GM19324 (cell line): ENCODE results near the gene ARMH3.

Experiments used
- ATAC-seq: cut with Tn5 transposase; IDR thresholded peaks from one replicate; pipeline ENCODE4 v1.9.1; 2021; ENCODE audit warnings: mild to moderate bottlenecking, moderate library complexity; ENCODE audit not compliant: unreplicated experiment, low FRiP score

The ARMH3 gene

GRCh38 chr10:101952191-101952590, 103.8 kb downstream of the ARMH3 start:
- no peak for ATAC-seq

DNA sequence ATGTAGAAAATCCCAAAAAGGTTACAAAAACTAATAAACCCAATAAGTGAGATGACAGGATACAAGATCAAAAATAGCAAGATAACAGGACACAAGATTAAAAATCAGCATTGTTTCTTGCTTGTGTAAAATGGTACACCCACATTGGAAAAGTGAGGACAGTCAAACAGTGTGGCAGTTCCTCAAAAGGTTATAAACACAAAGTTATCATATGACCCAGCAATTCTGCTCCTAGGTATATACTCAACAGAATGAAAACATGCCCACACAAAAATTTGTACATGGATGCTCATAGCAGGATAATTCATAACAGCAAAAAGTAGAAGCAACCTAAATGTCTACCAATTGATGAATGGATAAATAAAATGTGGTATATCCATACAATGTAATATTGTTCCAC, 105.8 kb downstream of the ARMH3 start:
- no peak for ATAC-seq

DNA sequence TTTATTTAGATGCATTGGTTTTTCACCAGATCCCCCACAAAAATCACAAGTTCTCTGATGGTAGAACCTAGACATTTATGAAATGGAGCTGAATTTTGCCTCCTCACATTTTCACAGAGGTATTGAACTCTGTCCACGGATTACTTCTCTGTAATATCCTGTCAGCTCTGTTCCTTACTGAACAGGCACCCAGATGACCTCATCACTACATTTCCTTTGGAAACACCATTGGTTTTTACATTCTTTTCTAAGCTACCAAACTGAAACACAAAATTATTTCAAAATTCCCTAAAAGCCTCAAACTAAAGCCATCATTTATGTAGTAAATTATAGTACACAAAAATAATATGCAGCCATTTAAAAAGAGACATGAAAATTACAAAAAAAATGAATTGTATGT, 114.1 kb downstream of the ARMH3 start:
- no peak for ATAC-seq

DNA sequence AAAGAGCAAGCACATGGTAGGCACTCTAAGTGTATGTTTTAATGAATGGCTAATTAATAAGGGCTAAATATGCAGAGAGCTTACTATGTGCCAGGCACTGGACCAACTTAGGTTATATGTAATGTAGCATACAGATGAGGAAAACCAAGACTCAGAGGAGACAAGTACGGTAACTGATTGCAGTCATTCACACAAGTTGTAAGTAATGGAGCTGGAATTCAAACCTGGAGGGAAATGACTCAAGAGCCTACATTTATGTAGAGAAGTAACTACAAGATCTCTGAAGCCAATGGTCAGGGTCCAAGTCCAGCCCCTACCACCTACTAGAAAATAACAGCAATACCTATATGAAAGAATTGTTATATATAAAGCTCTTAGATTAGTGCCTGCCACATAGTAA, 115.1 kb downstream of the ARMH3 start:
- ATAC-seq: no peak

DNA sequence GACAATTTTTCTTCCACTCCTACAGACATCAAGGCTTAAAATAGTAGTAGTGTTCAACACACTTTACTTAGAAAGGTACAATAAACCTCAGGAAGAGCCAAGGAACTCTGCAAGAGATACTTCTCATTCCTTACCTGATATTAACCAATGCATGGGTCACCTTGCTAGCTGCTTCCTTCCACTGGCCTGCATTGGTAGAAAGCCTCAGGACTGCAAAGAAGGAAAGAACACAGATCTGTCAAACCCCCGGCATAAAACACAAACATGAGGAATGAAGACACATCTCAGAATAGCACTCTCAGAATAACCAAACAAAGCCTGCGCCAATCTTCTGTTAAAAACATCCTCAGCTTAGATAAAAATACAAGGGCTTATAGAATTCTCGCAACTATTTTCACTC, 116.2 kb downstream of the ARMH3 start:
- no peak for ATAC-seq

DNA sequence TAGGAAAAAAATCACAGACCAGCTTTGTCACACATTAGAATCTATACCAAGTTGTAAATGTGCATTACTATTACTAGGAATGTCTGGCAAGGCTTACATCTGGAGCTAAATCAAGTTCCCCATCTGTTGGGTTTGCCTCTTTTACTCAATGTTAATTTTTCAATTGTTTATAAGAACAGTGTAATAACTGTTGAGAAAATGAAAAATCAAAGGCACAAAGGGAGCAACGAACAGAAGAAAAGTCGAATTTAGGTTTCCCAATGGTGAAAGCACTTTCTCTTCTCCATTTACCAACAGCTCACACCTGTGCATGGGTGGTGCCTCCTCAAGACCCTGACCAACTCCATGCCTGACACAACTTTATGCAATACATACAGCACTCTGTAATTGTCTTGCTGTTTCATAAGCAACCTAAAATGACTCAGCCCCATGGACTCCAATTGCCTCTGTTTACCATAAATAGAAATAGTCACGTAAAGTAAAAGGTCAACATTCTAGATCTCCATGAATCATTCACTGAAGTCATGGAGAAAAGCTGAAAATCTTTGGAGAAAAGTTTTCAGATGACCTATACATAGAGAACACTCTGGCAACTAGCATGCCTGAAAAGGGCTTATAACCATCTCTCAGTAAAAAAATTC, 116.8 kb downstream of the ARMH3 start:
- ATAC-seq: no peak

- ATAC-seq: no peak
Observed at GRCh38 chr10:101938305-101939007, 117.5 kb downstream of the ARMH3 start.

GRCh38 chr10:101935431-101935830, 120.5 kb downstream of the ARMH3 start:
- no peak for ATAC-seq

DNA sequence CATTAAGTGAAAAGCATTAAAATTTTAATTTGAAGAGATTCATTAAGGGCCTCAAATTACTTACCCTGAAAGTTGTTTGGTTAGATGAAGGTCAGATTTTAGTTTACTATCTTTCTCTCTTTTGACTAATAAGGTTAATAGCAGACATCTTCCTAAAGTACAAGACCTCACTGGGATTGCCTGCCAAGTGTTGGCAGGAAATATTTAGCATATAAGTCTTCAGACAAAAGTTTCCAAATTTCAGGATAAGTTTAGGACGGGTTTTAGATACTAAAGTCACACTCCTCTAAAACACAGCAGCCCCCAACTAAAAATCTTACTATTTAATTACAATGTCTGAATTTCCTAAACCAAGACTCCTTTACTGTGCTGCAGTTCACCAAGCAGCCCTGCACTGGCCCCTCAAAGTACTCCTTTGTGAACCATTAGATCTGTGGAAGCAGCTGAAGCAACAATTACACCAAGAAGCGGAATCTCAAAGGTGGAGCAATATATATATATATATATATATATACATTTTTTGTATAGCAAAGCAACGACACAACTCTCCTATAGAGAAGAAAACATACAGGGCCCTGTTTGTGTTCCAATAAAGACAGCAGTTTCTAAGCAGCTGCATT, 121.2 kb downstream of the ARMH3 start:
- ATAC-seq: no peak

- no peak for ATAC-seq
Observed at GRCh38 chr10:101933976-101934375, 122.0 kb downstream of the ARMH3 start.

GRCh38 chr10:101932183-101932582, 123.8 kb downstream of the ARMH3 start:
- ATAC-seq: no peak

DNA sequence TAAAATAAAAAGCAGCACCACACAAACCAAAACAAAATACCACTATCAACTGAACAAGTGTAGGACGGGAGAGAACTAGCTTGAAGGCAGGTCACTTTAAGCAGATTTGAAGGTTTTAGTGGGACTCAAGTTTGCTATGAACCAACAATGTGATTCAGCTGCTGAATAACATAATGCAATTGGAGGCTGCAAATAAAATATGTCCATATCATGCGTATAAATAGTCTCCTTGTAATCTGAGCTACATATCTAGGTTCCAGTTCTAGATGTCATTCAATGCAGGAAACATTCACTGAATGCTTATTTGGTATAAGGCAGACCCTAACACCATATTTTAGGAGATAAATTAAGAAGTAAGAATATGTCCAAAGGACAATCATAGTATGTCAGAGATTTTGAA, 130.9 kb downstream of the ARMH3 start:
- no peak for ATAC-seq

DNA sequence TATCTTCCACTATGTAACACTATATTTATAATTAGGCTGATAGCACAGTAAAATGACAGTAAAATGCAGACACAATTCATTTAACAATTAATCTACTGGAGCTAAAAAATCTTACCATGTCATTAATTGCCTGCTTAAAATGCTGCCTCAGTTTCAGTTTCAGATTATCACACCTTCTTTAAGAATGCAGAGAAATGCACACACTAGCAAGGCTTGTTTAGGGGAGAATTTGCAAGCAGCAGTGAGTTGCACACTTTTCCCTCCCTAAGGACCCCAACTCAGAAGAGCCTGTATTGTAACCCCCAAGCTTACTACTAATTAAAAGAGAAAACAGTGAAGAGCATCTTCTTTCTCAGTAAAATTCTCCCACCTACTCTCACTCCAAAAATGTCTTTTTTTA, 132.7 kb downstream of the ARMH3 start:
- no peak for ATAC-seq

GRCh38 chr10:101922846-101923245, 133.1 kb downstream of the ARMH3 start:
- no peak for ATAC-seq

- ATAC-seq: no peak
Observed at GRCh38 chr10:101920546-101920945, 135.4 kb downstream of the ARMH3 start.

- ATAC-seq: no peak
Observed at GRCh38 chr10:101919026-101919770, 136.8 kb downstream of the ARMH3 start.

- ATAC-seq: no peak
Observed at GRCh38 chr10:101912561-101913179, 143.3 kb downstream of the ARMH3 start.

DNA sequence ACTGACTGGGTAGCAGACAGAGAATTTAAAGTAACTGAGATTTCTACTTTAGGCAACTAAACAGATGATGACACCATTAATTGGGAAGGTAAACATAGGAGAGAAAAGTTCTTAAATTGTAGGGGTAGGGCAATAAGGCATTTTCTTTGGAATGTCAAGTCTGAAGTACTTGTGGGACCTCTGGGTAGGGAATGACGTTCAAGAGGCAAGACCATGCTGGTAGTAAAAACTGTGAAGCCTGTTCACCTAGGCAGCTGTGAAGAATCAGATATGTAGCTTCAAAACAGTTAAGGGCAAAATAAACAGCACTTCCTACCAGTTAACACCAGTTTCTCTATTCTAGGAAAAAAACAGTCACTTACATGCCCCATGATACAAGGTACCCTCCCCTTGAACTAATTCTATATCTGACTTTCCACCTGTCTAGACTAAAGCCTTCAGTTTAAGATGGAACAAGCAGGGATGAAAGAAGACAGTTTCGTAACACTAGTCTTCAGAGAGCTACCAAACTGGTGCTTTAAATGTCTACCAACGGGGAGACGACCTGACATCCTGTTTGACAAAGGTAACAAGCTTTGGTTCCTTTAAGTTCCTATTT, 149.3 kb downstream of the ARMH3 start:
- ATAC-seq: no peak

DNA sequence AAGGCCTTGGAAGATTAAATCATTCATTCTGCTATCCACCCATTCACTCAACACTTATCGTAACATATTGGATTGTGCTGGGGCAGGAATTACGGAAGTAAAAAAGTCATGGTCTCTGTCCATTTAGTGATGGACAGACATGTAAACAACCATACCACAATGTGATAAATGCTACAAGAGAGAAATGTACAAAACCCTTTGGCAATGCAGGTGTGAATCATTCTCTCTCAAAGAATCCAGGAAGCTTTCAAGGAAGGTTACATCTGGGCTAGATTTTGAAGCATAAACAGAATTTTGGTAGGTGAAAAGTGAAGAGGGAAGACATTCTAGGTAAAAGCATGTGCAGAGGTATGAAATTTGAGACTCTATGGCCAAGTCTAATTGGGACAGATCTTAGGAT, 150.7 kb downstream of the ARMH3 start:
- ATAC-seq: no peak

GRCh38 chr10:101903827-101904550, 152.0 kb downstream of the ARMH3 start:
- ATAC-seq: peak; percentile 75
